B cell (primary cell): ENCODE results near the gene SMARCD3. TPM values are rescaled to one million over a fixed set of nuclear protein-coding genes. Genes with fewer than 3 reads are reported as not detected.

Experiments used
- ATAC-seq: fragments of 200-7000 bp; cut with Tn5 transposase; one replicate; pipeline ENCODE4 v1.10.0; 2021; ENCODE audit warnings: low read depth, mild to moderate bottlenecking, moderate number of reproducible peaks, moderate library complexity
- CTCF ChIA-PET: fragments of 350-600 bp; sonication (Branson Sonifier 250); formaldehyde crosslinking; loops from one replicate; lab custom pipeline; 2021; ENCODE audit warnings: antibody characterized with exemption, inconsistent platforms; lab: Charles Lee
- POLR2A ChIA-PET: fragments of 350-600 bp; sonication (Branson Sonifier 250); formaldehyde crosslinking; loops from one replicate; lab custom pipeline; 2021; ENCODE audit warnings: antibody characterized with exemption; lab: Charles Lee
- DNase-seq: peaks from one replicate; pipeline ENCODE4 v3.0.0; 2013
- H2AFZ ChIP-seq: 2 replicates; pipeline ENCODE4 v1.6.1; 2012; ENCODE audit warnings: mild to moderate bottlenecking, low read depth, low read length; ENCODE audit not compliant: insufficient read depth, poor library complexity, severe bottlenecking
- H3K27ac ChIP-seq, 2 donors: 1 replicate in 1 of 2; 2 replicates in 1 of 2; pipeline ENCODE4 v1.5.1; 2012 to 2013; ENCODE audit warnings: low read length in 2 of 2, mild to moderate bottlenecking in 2 of 2, moderate library complexity in 1 of 2
- H3K27me3 ChIP-seq, 4 experiments: fragments of 200-600 bp in 1 of 4; sonication (generic) in 1 of 4; replicated peaks in 1 of 4; 1 replicate in 2 of 4; 2 replicates in 2 of 4; pipeline versions ENCODE4 v1.6.1 to v1.7.0; 2013 to 2016; ENCODE audit warnings: low read length in 3 of 4, mild to moderate bottlenecking in 2 of 4, mixed read lengths in 1 of 4, moderate library complexity in 1 of 4; ENCODE audit not compliant: insufficient read depth in 4 of 4, control insufficient read depth in 3 of 4; ENCODE audit errors: control extremely low read depth in 1 of 4
- H3K36me3 ChIP-seq, 2 experiments: replicated peaks in 1 of 2; 1 replicate in 1 of 2; 2 replicates in 1 of 2; pipeline versions ENCODE4 v1.6.1 to v1.7.1; 2013; ENCODE audit warnings: low read length in 1 of 2; ENCODE audit not compliant: insufficient read depth in 2 of 2, control insufficient read depth in 1 of 2; ENCODE audit errors: control extremely low read depth in 1 of 2, extremely low read depth in 1 of 2
- H3K4me1 ChIP-seq, 2 donors: fragments of 200-600 bp in 1 of 2; sonication (generic) in 1 of 2; 1 replicate in 1 of 2; 2 replicates in 1 of 2; pipeline versions ENCODE4 v1.5.1 to v1.6.1; 2013 to 2017; ENCODE audit warnings: low read length in 2 of 2; ENCODE audit not compliant: control insufficient read depth in 2 of 2, insufficient read depth in 2 of 2
- H3K4me2 ChIP-seq: replicated peaks from 2 replicates; pipeline ENCODE3; 2012; ENCODE audit warnings: mild to moderate bottlenecking, low read depth, low read length; ENCODE audit not compliant: poor library complexity, severe bottlenecking
- H3K4me3 ChIP-seq, 5 experiments: fragments of 200-600 bp in 1 of 5; sonication (generic) in 1 of 5; 1 replicate in 3 of 5; 2 replicates in 2 of 5; pipeline versions ENCODE4 v1.5.1 to v1.7.0; 2011 to 2016; ENCODE audit warnings: low read length in 4 of 5, mild to moderate bottlenecking in 4 of 5, low read depth in 2 of 5, control low read depth in 1 of 5, moderate library complexity in 1 of 5; ENCODE audit not compliant: insufficient read depth in 1 of 5; ENCODE audit errors: control extremely low read depth in 1 of 5, extremely low read depth in 1 of 5
- H3K79me2 ChIP-seq: fragments of 200-600 bp; sonication (generic); one replicate; pipeline ENCODE4 v1.6.0; 2016; ENCODE audit warnings: low read length; ENCODE audit not compliant: control insufficient read depth, insufficient read depth
- H3K9ac ChIP-seq: fragments of 200-600 bp; sonication (generic); 2 replicates; pipeline ENCODE4 v1.6.1; 2017; ENCODE audit warnings: mild to moderate bottlenecking, low read length, moderate library complexity
- H3K9me3 ChIP-seq, 3 donors: one replicate each; pipeline versions ENCODE4 v1.6.1 to v1.7.1; 2013; ENCODE audit warnings: low read length in 2 of 3; ENCODE audit not compliant: control insufficient read depth in 2 of 3, insufficient read depth in 1 of 3; ENCODE audit errors: control extremely low read depth in 1 of 3
- H4K20me1 ChIP-seq: 2 replicates; pipeline ENCODE4 v1.6.0; 2012; ENCODE audit warnings: mild to moderate bottlenecking, low read length; ENCODE audit not compliant: insufficient read depth, control insufficient read depth, poor library complexity, severe bottlenecking
- H3K27ac Mint-ChIP-seq: one replicate; pipeline ENCODE4 v1.8.0; 2021; ENCODE audit warnings: mixed read lengths
- H3K27me3 Mint-ChIP-seq: one replicate; pipeline ENCODE4 v1.8.0; 2021; ENCODE audit warnings: mixed read lengths
- H3K4me1 Mint-ChIP-seq: one replicate; pipeline ENCODE4 v1.8.0; 2021; ENCODE audit warnings: mixed read lengths
- H3K4me3 Mint-ChIP-seq: one replicate; pipeline ENCODE4 v1.8.0; 2021; ENCODE audit warnings: mixed read lengths
- H3K9me3 Mint-ChIP-seq: one replicate; pipeline ENCODE4 v1.8.0; 2022; ENCODE audit warnings: mixed read lengths; ENCODE audit not compliant: insufficient read depth
- EZH2 ChIP-seq: IDR thresholded peaks from 2 replicates; pipeline ENCODE4 v1.6.1; 2012; ENCODE audit warnings: borderline replicate concordance, low read depth, mild to moderate bottlenecking, moderate library complexity, low read length; ENCODE audit not compliant: insufficient read depth, poor library complexity, severe bottlenecking
- WGBS: methylation state at CpG from one replicate; pipeline ENCODE4 v1.1.5; 2013; ENCODE audit warnings: missing lambda C conversion rate; ENCODE audit not compliant: insufficient coverage; 5-methylcytosine and 5-hydroxymethylcytosine counted together
- intact Hi-C: fragments of 100-400 bp; cut with micrococcal nuclease; formaldehyde crosslinking; loops from one replicate; pipeline ENCODE4 v1.10.0; 2022
- polyA plus RNA-seq: library from polyadenylated mRNA; depleted of rRNA; stranded (reverse); fragments of >200 nt; gene quantifications from 2 replicates; pipeline ENCODE4 v1.2.3, GENCODE V29; 2012
- total RNA-seq, 2 donors: library from RNA; stranded (reverse); fragments of 120-200 nt in 1 of 2; gene quantifications; 1 replicate in 1 of 2; 2 replicates in 1 of 2; pipeline versions ENCODE4 v1.2.3 to v1.2.4, GENCODE V29; 2013 to 2022
- TF ChIP-seq, protein P1 (sequence below): fragments of 200-600 bp; IDR thresholded peaks from one replicate; pipeline ENCODE4 v1.8.0; 2022; ENCODE audit warnings: antibody characterized with exemption, mild to moderate bottlenecking

Gene SMARCD3
- total and polyA plus RNA-seq, 2 donors (not counting 1 experiment from before 2014, with no cell fraction given) = 1.0 TPM; not detected in 1

DNA sequence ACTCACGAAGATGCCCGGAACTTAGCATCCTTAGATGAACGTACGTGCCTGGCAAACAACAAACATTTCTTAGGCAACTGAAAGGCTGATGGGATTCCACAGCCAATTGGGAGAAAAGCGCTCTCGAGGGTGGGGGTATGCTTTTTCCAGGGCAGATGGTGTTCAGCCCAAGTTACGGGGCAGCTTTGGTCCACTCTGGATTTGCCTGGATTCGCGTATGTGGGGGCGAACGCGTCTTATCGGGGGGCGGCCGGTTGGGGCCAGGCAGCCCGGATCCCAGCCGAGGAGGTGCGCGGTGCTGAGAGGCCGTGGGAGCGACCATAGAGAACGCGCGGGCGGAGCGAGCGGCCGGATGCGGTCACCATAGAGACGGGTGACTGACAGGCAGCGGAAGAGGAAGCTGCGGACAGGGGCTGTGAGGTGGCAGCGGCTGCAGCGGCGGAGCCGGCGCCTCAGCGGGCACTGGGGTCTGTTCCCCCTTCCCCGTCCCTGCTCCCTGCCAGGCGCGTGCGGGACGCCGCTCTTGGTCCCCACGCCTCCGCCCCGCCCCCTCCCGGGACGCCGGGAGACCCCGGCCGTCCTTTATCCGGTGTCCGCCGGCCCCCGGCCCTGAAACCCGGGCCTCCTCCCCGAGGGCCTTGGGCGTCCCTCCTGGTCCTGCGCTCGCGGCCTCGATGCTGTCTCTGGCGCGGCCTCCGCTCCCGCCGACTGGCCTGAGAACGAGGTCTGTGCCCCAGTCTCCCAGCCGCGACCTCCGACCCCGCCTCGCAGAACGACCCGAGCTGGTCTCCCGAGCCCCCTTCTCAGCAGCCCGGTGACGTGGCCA is 16.2 kb downstream of the SMARCD3 start, which contains the start of gene CHPF2:
Gene CHPF2 (plus strand): TSS at position 393 of the 826 bp plus-strand sequence. CDS start 1,529 bp downstream, outside the sequence.
- peaks cover 43% of the 10 kb centered on the region for H3K4me1 Mint-ChIP-seq
- Histone ChIP-seq H3K9me3 (no peaks in the 10 kb centered on the region), H4K20me1 (peaks cover 28% of the 10 kb centered on the region), H2AFZ (peak within 1 kb of the TSS; percentile 86), H3K27ac (peak within 1 kb of the TSS; percentile 53 to 68), H3K79me2 (peaks cover 33% of the 10 kb centered on the region), H3K4me1 (peaks cover 22 to 30% of the 10 kb centered on the region in 2 donors), H3K36me3 (peaks cover 0 to 20% of the 10 kb centered on the region in 2 experiments), H3K27me3 (no peaks in the 10 kb centered on the region), H3K4me3 (peak within 1 kb of the TSS; percentile 64 to 96 (median 93)), H3K9ac (peak within 1 kb of the TSS; percentile 93), H3K4me2 (peak within 1 kb of the TSS; percentile 99)
- DNase-seq (peak; percentile 91), ATAC-seq (peak; percentile 94)
- peak within 1 kb of the TSS; percentile 99 for H3K4me3 Mint-ChIP-seq
- intact Hi-C loops = loop anchor here (1.0 to 2.0 kb wide), 3 partner anchors 13 to 204 kb away; partner anchors contain the start of gene ABCB8
- no peak for TF ChIP-seq EZH2
- TF ChIP-seq, protein P1, sequence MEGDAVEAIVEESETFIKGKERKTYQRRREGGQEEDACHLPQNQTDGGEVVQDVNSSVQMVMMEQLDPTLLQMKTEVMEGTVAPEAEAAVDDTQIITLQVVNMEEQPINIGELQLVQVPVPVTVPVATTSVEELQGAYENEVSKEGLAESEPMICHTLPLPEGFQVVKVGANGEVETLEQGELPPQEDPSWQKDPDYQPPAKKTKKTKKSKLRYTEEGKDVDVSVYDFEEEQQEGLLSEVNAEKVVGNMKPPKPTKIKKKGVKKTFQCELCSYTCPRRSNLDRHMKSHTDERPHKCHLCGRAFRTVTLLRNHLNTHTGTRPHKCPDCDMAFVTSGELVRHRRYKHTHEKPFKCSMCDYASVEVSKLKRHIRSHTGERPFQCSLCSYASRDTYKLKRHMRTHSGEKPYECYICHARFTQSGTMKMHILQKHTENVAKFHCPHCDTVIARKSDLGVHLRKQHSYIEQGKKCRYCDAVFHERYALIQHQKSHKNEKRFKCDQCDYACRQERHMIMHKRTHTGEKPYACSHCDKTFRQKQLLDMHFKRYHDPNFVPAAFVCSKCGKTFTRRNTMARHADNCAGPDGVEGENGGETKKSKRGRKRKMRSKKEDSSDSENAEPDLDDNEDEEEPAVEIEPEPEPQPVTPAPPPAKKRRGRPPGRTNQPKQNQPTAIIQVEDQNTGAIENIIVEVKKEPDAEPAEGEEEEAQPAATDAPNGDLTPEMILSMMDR = no peak
- H3K27ac Mint-ChIP-seq = peak within 1 kb of the TSS; percentile 97
- H3K9me3 Mint-ChIP-seq = no peaks in the 10 kb centered on the region
- ChIA-PET POLR2A (interaction anchor here (0.5 to 1.4 kb wide), 4 partner anchors 10 to 1697 kb away, joined by 3 to 8 read pairs (median 4); no protein-coding TSS in a partner anchor), CTCF (interaction anchor here (0.7 to 1.4 kb wide), 3 partner anchors 12 to 83 kb away, joined by 3 to 6 read pairs (median 4); no protein-coding TSS in a partner anchor)
- 1% methylated on average over 79 of the region's 79 CpGs for WGBS
- H3K27me3 Mint-ChIP-seq = no peaks in the 10 kb centered on the region
